ENCODE results near the gene AMBRA1.

GRCh38 chr11:46593550-46594373 is at the start of gene AMBRA1:
- no peak for TF ChIP-seq EZH2 (IDR thresholded peaks at IDR 0.05; ENCODE audit: insufficient read depth, low read length)
- TF ChIP-seq CTCF (IDR thresholded peaks at IDR 0.05; ENCODE audit: insufficient read depth, low read depth, low read length), result no peak
